Thyroid gland (tissue), 4 donors: ENCODE results near the gene PROKR2.

Source experiments
- POLR2A ChIP-seq, 2 donors: fragments of 450-650 bp; IDR thresholded peaks; one replicate each; pipeline ENCODE4 v1.6.1; 2017; ENCODE audit warnings: antibody characterized with exemption in 2 of 2, mild to moderate bottlenecking in 2 of 2, moderate library complexity in 1 of 2
- TF ChIP-seq, protein P1 (sequence below), 6 experiments: fragments of 200-600 bp in 3 of 6; fragments of 450-650 bp in 3 of 6; sonication (generic) in 3 of 6; IDR thresholded peaks; one replicate each; pipeline ENCODE4 v1.5.1; 2016 to 2019; ENCODE audit warnings: antibody characterized with exemption in 6 of 6, mild to moderate bottlenecking in 2 of 6, inconsistent platforms in 1 of 6, moderate library complexity in 1 of 6

DNA sequence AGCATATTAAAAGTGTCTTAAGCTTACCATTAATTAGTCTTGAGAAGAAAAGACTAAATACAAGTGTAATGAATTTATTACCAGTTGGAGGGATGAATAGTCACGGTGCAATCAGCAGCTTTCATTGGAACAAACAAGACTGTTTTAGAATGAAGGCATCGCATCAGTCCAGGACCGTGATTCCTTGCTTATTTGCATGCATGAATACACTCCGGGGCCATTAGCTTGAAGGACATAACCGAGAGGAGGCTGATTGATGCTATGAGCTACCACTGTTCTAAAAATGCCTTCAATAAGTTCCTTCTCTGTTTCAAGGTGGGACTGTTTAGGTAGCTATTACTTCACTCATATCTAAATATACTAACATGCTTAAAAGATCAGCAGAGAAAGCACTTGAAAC is 17.9 kb downstream of the PROKR2 start:
- TF ChIP-seq, protein P1, sequence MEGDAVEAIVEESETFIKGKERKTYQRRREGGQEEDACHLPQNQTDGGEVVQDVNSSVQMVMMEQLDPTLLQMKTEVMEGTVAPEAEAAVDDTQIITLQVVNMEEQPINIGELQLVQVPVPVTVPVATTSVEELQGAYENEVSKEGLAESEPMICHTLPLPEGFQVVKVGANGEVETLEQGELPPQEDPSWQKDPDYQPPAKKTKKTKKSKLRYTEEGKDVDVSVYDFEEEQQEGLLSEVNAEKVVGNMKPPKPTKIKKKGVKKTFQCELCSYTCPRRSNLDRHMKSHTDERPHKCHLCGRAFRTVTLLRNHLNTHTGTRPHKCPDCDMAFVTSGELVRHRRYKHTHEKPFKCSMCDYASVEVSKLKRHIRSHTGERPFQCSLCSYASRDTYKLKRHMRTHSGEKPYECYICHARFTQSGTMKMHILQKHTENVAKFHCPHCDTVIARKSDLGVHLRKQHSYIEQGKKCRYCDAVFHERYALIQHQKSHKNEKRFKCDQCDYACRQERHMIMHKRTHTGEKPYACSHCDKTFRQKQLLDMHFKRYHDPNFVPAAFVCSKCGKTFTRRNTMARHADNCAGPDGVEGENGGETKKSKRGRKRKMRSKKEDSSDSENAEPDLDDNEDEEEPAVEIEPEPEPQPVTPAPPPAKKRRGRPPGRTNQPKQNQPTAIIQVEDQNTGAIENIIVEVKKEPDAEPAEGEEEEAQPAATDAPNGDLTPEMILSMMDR (IDR thresholded peaks at IDR 0.05) = no peak
- no peak for TF ChIP-seq POLR2A (IDR thresholded peaks at IDR 0.05)
